GM08714 (cell line): Measurements from ENCODE around the gene FAU.
A peak's percentile ranks its signal among the peaks of the same experiment; 100 is the strongest.

Experiments used
- H3K4me3 ChIP-seq: fragments of 200-500 bp; sonication (Bioruptor generic); 2 replicates; pipeline ENCODE4 v1.5.1; 2014; ENCODE audit warnings: mild to moderate bottlenecking, low read length, inconsistent platforms
- ZNF274 ChIP-seq: IDR thresholded peaks from 2 replicates; pipeline ENCODE4 v1.6.1; 2012; ENCODE audit warnings: mild to moderate bottlenecking, low read depth, low read length

FAU gene

GRCh38 chr11:65089621-65090020 is 32.3 kb downstream of the FAU start:
- H3K4me3 ChIP-seq = no peak overlapping the region
- TF ChIP-seq ZNF274 = no peak

GRCh38 chr11:65087827-65088226 is 34.1 kb downstream of the FAU start:
- TF ChIP-seq ZNF274 = no peak
- no peak overlapping the region for H3K4me3 ChIP-seq

GRCh38 chr11:65087216-65087615 is 34.7 kb downstream of the FAU start:
- H3K4me3 ChIP-seq = no peak overlapping the region
- TF ChIP-seq ZNF274 = no peak

- no peak for TF ChIP-seq ZNF274
- no peak overlapping the region for H3K4me3 ChIP-seq
Measured at GRCh38 chr11:65086809-65087208, 35.1 kb downstream of the FAU start.

- no peak for TF ChIP-seq ZNF274
- H3K4me3 ChIP-seq = no peak overlapping the region; the same call in 1 of the 2 replicates
Measured at GRCh38 chr11:65085446-65085845, 36.5 kb downstream of the FAU start.

- TF ChIP-seq ZNF274 = no peak
- H3K4me3 ChIP-seq = peak overlapping the region; percentile 89
Measured at GRCh38 chr11:65084598-65085375, 37.1 kb downstream of the FAU start.

- H3K4me3 ChIP-seq = peak within 1 kb of the TSS; percentile 89
- no peak for TF ChIP-seq ZNF274
Measured at GRCh38 chr11:65083834-65084597, 37.9 kb downstream of the FAU start, which contains the start of the genes CDCA5 and ZFPL1. Gene CDCA5, minus strand, starts transcription at chr11:65084040. Its CDS starts 62 bp downstream, at chr11:65083978. Gene ZFPL1, plus strand, starts transcription at chr11:65084222. Its CDS starts 477 bp downstream, at chr11:65084699.

- H3K4me3 ChIP-seq = peak overlapping the region; percentile 89
- no peak for TF ChIP-seq ZNF274
Measured at GRCh38 chr11:65083134-65083833, 38.6 kb downstream of the FAU start.

GRCh38 chr11:65078786-65079342 is 43.1 kb downstream of the FAU start:
- no peak for TF ChIP-seq ZNF274
- no peak overlapping the region for H3K4me3 ChIP-seq

- no peak for TF ChIP-seq ZNF274
- H3K4me3 ChIP-seq = no peak overlapping the region
Measured at GRCh38 chr11:65078151-65078550, 43.8 kb downstream of the FAU start.

GRCh38 chr11:65077451-65077850 is 44.5 kb downstream of the FAU start:
- H3K4me3 ChIP-seq = no peak overlapping the region
- no peak for TF ChIP-seq ZNF274

GRCh38 chr11:65072631-65072966 is 49.3 kb downstream of the FAU start:
- no peak for TF ChIP-seq ZNF274
- H3K4me3 ChIP-seq = no peak overlapping the region

- H3K4me3 ChIP-seq = no peak overlapping the region
- no peak for TF ChIP-seq ZNF274
Measured at GRCh38 chr11:65071907-65072630, 49.9 kb downstream of the FAU start.
